HEK293 (cell line): ENCODE results near the gene METAP1D.

Experiments
- ZNF239 ChIP-seq: fragments of 450-650 bp; formaldehyde crosslinking; IDR thresholded peaks from 2 replicates; pipeline ENCODE4 v1.5.1; 2016; ENCODE audit warnings: missing biosample characterization, missing genetic modification characterization
- ZNF274 ChIP-seq, 2 experiments: fragments of 200-500 bp in 1 of 2; fragments of 450-650 bp in 1 of 2; sonication (Bioruptor generic) in 1 of 2; formaldehyde crosslinking in 1 of 2; IDR thresholded peaks; 2 replicates each; pipeline versions ENCODE4 v1.5.1 to v1.6.1; 2014 to 2016; ENCODE audit warnings: borderline replicate concordance in 1 of 2, inconsistent platforms in 1 of 2, low read length in 1 of 2, missing biosample characterization in 1 of 2, missing genetic modification characterization in 1 of 2
- ZNF501 ChIP-seq: fragments of 450-650 bp; formaldehyde crosslinking; IDR thresholded peaks from 2 replicates; pipeline ENCODE4 v1.5.1; 2016; ENCODE audit warnings: missing biosample characterization, missing genetic modification characterization
- ZNF76 ChIP-seq: fragments of 450-650 bp; formaldehyde crosslinking; IDR thresholded peaks from 2 replicates; pipeline ENCODE4; 2016; ENCODE audit warnings: low read depth, missing biosample characterization, missing genetic modification characterization, borderline replicate concordance
- TF ChIP-seq, protein P1 (sequence below): fragments of 450-650 bp; formaldehyde crosslinking; IDR thresholded peaks from 2 replicates; pipeline ENCODE4 v1.5.1; 2016; ENCODE audit warnings: missing biosample characterization, missing genetic modification characterization
- TF ChIP-seq, protein P2 (sequence below): fragments of 450-650 bp; formaldehyde crosslinking; conservative IDR thresholded peaks from 2 replicates; pipeline ENCODE4 v1.5.1; 2016; ENCODE audit warnings: low read depth, missing biosample characterization, missing genetic modification characterization
- TF ChIP-seq, protein P3 (sequence below): fragments of 450-650 bp; formaldehyde crosslinking; IDR thresholded peaks from 2 replicates; pipeline ENCODE4 v1.5.1; 2017; ENCODE audit warnings: missing biosample characterization, missing genetic modification characterization

DNA sequence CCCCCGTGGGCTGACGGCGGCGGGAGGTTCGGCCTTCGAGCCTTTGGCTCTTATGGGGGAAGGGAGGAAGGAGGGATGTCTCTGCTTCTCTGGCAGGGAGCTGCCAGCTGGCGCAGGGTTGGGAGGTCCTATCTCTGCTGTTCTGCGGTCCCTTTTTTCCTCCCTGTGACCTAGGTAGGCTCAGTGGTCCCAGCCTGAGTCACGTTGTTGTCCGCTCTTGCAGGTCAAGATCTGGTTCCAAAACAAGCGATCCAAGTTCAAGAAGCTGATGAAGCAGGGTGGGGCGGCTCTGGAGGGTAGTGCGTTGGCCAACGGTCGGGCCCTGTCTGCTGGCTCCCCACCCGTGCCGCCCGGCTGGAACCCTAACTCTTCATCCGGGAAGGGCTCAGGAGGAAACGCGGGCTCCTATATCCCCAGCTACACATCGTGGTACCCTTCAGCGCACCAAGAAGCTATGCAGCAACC lies 88.1 kb downstream of the METAP1D start:
- TF ChIP-seq ZNF76 (tag by site-specific recombination): no peak
- TF ChIP-seq ZNF274 (IDR thresholded peaks at IDR 0.05; ENCODE audit: low read length): no peak
- no peak for TF ChIP-seq ZNF274 (tag by site-specific recombination; IDR thresholded peaks at IDR 0.05; ENCODE audit: borderline replicate concordance)
- no peak for TF ChIP-seq ZNF239 (tag by site-specific recombination)
- TF ChIP-seq, protein P1, sequence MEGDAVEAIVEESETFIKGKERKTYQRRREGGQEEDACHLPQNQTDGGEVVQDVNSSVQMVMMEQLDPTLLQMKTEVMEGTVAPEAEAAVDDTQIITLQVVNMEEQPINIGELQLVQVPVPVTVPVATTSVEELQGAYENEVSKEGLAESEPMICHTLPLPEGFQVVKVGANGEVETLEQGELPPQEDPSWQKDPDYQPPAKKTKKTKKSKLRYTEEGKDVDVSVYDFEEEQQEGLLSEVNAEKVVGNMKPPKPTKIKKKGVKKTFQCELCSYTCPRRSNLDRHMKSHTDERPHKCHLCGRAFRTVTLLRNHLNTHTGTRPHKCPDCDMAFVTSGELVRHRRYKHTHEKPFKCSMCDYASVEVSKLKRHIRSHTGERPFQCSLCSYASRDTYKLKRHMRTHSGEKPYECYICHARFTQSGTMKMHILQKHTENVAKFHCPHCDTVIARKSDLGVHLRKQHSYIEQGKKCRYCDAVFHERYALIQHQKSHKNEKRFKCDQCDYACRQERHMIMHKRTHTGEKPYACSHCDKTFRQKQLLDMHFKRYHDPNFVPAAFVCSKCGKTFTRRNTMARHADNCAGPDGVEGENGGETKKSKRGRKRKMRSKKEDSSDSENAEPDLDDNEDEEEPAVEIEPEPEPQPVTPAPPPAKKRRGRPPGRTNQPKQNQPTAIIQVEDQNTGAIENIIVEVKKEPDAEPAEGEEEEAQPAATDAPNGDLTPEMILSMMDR (tag by site-specific recombination): no peak
- TF ChIP-seq, protein P2, sequence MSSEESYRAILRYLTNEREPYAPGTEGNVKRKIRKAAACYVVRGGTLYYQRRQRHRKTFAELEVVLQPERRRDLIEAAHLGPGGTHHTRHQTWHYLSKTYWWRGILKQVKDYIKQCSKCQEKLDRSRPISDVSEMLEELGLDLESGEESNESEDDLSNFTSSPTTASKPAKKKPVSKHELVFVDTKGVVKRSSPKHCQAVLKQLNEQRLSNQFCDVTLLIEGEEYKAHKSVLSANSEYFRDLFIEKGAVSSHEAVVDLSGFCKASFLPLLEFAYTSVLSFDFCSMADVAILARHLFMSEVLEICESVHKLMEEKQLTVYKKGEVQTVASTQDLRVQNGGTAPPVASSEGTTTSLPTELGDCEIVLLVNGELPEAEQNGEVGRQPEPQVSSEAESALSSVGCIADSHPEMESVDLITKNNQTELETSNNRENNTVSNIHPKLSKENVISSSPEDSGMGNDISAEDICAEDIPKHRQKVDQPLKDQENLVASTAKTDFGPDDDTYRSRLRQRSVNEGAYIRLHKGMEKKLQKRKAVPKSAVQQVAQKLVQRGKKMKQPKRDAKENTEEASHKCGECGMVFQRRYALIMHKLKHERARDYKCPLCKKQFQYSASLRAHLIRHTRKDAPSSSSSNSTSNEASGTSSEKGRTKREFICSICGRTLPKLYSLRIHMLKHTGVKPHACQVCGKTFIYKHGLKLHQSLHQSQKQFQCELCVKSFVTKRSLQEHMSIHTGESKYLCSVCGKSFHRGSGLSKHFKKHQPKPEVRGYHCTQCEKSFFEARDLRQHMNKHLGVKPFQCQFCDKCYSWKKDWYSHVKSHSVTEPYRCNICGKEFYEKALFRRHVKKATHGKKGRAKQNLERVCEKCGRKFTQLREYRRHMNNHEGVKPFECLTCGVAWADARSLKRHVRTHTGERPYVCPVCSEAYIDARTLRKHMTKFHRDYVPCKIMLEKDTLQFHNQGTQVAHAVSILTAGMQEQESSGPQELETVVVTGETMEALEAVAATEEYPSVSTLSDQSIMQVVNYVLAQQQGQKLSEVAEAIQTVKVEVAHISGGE (tag by site-specific recombination): no peak
- TF ChIP-seq, protein P3, sequence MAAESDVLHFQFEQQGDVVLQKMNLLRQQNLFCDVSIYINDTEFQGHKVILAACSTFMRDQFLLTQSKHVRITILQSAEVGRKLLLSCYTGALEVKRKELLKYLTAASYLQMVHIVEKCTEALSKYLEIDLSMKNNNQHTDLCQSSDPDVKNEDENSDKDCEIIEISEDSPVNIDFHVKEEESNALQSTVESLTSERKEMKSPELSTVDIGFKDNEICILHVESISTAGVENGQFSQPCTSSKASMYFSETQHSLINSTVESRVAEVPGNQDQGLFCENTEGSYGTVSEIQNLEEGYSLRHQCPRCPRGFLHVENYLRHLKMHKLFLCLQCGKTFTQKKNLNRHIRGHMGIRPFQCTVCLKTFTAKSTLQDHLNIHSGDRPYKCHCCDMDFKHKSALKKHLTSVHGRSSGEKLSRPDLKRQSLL (tag by site-specific recombination): no peak
- no peak for TF ChIP-seq ZNF501 (tag by site-specific recombination)
